ENCODE data around the gene ZNF700.

ZNF700 gene

DNA sequence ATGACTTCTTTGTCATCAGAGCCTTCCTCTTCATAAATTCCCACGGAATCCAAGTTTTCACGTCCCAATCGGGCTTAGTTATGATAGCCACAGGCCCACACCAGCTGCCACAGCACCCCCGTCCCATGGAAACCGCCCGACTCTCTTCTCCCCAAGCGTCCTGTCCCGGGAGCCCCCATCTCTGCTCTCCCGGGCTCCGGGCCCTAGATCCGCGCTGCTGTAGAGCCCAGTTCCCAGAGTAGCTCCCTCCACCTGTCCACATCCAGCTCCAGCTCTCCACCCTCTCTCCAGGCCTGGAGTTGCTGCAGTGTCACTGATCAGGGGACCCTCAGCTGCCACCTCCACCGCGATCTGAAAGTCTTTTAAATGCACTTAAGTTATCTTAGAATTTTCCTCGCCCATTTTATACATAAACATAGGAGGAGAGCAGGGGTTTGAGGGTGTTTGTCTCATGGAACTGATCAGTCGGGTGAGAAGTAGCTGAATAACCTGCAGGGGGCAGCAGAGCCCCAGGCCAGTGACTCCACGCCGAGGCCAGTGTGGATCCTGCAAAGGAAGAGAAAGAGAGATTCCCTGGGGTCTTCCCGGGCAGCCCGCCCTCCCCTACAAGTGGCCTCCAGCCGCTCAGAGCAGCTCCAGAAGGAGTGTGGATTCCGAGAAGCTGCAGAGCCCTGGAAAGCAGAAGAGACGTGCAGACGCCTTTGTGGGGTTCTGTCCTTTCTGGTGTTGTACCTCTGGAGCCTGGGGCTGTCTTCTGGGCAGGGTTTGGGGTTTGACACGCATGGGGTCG is 38.9 kb downstream of the ZNF700 start:
- H3K27ac ChIP-seq: peak overlapping the region; percentile 86
- ChIA-PET CTCF (interaction anchor here (0.6 to 1.1 kb wide), 8 partner anchors 9 to 750 kb away, joined by 3 to 7 read pairs (median 3); no protein-coding TSS in a partner anchor), POLR2A (ENCODE audit: low non-redundant PET) (interaction anchor here (0.6 kb wide), 1 partner anchor 294 kb away, joined by 3 read pairs; no protein-coding TSS in a partner anchor)
- peak; percentile 35 for DNase-seq (ENCODE audit: low spot score)
- TF ChIP-seq, protein P1, sequence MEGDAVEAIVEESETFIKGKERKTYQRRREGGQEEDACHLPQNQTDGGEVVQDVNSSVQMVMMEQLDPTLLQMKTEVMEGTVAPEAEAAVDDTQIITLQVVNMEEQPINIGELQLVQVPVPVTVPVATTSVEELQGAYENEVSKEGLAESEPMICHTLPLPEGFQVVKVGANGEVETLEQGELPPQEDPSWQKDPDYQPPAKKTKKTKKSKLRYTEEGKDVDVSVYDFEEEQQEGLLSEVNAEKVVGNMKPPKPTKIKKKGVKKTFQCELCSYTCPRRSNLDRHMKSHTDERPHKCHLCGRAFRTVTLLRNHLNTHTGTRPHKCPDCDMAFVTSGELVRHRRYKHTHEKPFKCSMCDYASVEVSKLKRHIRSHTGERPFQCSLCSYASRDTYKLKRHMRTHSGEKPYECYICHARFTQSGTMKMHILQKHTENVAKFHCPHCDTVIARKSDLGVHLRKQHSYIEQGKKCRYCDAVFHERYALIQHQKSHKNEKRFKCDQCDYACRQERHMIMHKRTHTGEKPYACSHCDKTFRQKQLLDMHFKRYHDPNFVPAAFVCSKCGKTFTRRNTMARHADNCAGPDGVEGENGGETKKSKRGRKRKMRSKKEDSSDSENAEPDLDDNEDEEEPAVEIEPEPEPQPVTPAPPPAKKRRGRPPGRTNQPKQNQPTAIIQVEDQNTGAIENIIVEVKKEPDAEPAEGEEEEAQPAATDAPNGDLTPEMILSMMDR (conservative IDR thresholded peaks at IDR 0.05; ENCODE audit: low read depth): peak; percentile 59

GRCh38 chr19:11964496-11964857 is 39.6 kb downstream of the ZNF700 start:
- DNase-seq (ENCODE audit: low spot score): no peak
- CTCF ChIA-PET: interaction anchor here (0.6 to 1.1 kb wide), 4 partner anchors 23 to 603 kb away, joined by 3 to 7 read pairs (median 5); no protein-coding TSS in a partner anchor
- POLR2A ChIA-PET (ENCODE audit: low non-redundant PET): interaction anchor here (0.6 kb wide), 1 partner anchor 294 kb away, joined by 3 read pairs; no protein-coding TSS in a partner anchor
- peak overlapping the region; percentile 86 for H3K27ac ChIP-seq
- TF ChIP-seq, protein P1 (conservative IDR thresholded peaks at IDR 0.05; ENCODE audit: low read depth): no peak

GRCh38 chr19:11964858-11965645 is 40.1 kb downstream of the ZNF700 start, which contains the start of gene ZNF763:
Gene ZNF763, plus strand, starts transcription at chr19:11965040. Its CDS starts 169 bp downstream, at chr19:11965209.
- TF ChIP-seq, protein P1 (conservative IDR thresholded peaks at IDR 0.05; ENCODE audit: low read depth): no peak
- POLR2A ChIA-PET (ENCODE audit: low non-redundant PET): no interaction called here
- H3K27ac ChIP-seq: peak within 1 kb of the TSS; percentile 86
- DNase-seq (ENCODE audit: low spot score): peak; percentile 83
- CTCF ChIA-PET: interaction anchor here (0.6 to 0.7 kb wide), 4 partner anchors 26 to 603 kb away, joined by 3 to 6 read pairs (median 4); no protein-coding TSS in a partner anchor

GRCh38 chr19:11970174-11970573 is 45.3 kb downstream of the ZNF700 start:
- POLR2A ChIA-PET (ENCODE audit: low non-redundant PET): no interaction called here
- CTCF ChIA-PET: no interaction called here
- TF ChIP-seq, protein P1 (conservative IDR thresholded peaks at IDR 0.05; ENCODE audit: low read depth): no peak
- no peak for DNase-seq (ENCODE audit: low spot score)
- no peak overlapping the region for H3K27ac ChIP-seq

DNA sequence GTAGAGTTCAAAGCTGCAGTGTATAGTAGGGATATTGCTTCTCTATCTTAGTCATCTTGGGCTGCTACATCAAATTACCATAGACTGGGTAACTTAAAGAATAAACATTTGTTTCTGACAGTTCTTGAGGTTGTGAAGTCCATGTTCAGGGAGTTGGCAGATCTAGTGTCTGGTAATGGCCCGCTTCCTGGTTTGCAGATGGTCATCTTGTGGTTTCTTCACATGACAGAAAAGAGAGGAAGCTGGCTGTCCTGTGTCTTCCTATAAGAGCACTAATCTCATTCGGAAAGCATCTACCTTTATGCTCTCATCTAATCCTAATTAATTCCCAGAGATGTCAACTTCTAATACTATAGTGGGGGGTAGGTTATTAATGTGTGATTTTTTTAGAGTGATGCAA is 46.1 kb downstream of the ZNF700 start:
- CTCF ChIA-PET: interaction anchor here (0.7 kb wide), 1 partner anchor 15 kb away, joined by 3 read pairs; no protein-coding TSS in a partner anchor
- H3K27ac ChIP-seq: no peak overlapping the region
- POLR2A ChIA-PET (ENCODE audit: low non-redundant PET): no interaction called here
- DNase-seq (ENCODE audit: low spot score): no peak
- TF ChIP-seq, protein P1 (conservative IDR thresholded peaks at IDR 0.05; ENCODE audit: low read depth): no peak
